SK-N-MC (cell line): ENCODE data around the gene RBM10.

Experiments used
- DNase-seq: peaks from one replicate; pipeline ENCODE4 v3.0.0-alpha.2; 2011; ENCODE audit warnings: low read depth, low spot score
- H3K27ac ChIP-seq: fragments of 200-600 bp; sonication (generic); 2 replicates; pipeline ENCODE4 v1.5.1; 2016; ENCODE audit warnings: mixed run types
- H3K36me3 ChIP-seq: fragments of 200-600 bp; sonication (generic); 2 replicates; pipeline ENCODE4 v1.6.1; 2017; ENCODE audit warnings: antibody characterized with exemption, low read length, mixed read lengths; ENCODE audit not compliant: insufficient read depth
- H3K4me3 ChIP-seq: fragments of 200-600 bp; sonication (generic); 2 replicates; pipeline ENCODE4 v1.5.1; 2016
- H3K9ac ChIP-seq: fragments of 200-600 bp; sonication (generic); 2 replicates; pipeline ENCODE4 v1.8.0; 2017; ENCODE audit warnings: mixed run types, mixed read lengths; ENCODE audit not compliant: insufficient read length
- H3K9me3 ChIP-seq: fragments of 200-600 bp; sonication (generic); 2 replicates; pipeline ENCODE4 v1.6.1; 2017; ENCODE audit warnings: low read depth, mild to moderate bottlenecking, antibody characterized with exemption, low read length, moderate library complexity, mixed read lengths
- EZH2 ChIP-seq: fragments of 200-600 bp; sonication (generic); IDR thresholded peaks from one replicate; pipeline ENCODE4 v1.6.1; 2017; ENCODE audit warnings: antibody characterized with exemption
- FOXP2 ChIP-seq: optimal IDR thresholded peaks from 2 replicates; pipeline ENCODE3; 2011; ENCODE audit warnings: mild to moderate bottlenecking, moderate library complexity; ENCODE audit not compliant: insufficient read depth; ENCODE audit errors: extremely low read length, control extremely low read depth
- POLR2AphosphoS5 ChIP-seq: IDR thresholded peaks from 2 replicates; pipeline ENCODE4 v1.6.1; 2012; ENCODE audit warnings: mild to moderate bottlenecking, low read depth, low read length, borderline replicate concordance

Gene RBM10

DNA sequence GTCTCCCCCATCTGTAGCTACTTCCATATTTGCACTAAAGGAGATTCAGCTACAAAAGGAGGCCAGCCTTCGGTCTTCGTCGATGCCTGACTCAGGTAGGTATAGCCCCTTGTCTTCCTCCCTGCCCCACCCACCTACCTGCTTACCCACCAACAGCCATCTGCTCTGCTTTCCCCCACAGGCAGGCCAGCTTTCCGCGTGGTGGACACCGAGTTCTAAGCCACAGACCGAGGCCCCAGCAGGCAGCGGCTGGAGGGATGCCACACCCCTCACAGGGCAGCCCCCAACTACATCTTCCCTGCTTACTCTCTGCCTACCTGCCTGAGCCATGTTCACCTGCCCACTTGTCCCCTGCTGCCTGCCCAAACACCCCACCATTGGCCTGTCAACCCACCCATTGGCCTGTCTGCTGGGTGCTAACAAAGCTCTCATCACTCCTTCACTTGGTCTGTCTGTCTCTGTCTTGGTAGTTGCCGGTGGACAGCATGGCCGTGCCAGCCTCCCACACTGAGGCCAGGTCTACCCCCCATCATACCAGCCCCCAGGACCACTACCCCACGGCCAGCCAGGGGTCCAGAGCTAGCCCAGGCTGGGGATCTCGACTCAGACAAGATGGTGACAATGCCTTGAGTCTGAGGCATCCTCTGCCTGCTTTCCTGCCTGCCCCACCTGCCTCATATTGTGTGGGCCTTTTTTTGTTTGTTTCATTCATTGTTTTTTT, 83.7 kb downstream of the RBM10 start:
- Histone ChIP-seq H3K36me3 (peaks cover 50% of the 10 kb centered on the region; the same call in 1 of the 2 replicates), H3K9me3 (no peaks in the 10 kb centered on the region), H3K9ac (no peak overlapping the region), H3K4me3 (no peak overlapping the region), H3K27ac (no peak overlapping the region)
- DNase-seq: no peak
- TF ChIP-seq POLR2AphosphoS5 (no peak), EZH2 (no peak), FOXP2 (no peak)

DNA sequence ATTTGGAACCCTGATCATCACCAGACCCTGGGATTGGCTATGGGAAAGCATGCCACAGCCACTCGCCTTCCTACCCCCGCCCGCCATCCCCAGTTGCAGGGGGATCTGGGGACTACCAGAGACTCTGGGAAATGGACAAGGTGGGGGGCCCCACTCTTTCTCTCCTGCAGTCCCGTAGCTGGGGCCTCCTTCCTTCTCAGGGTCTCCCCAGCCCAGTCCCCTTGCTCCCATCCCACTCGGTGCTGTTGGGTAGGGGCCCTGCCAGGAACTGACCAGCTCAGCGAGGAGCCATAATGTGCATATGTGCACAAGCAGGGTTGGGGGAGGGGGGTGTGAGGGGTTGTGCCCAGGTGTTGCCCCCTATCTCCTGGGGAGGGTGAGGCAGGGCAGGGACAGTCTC, 84.4 kb downstream of the RBM10 start:
- Histone ChIP-seq H3K4me3 (no peak overlapping the region), H3K27ac (no peak overlapping the region), H3K9ac (no peak overlapping the region), H3K9me3 (no peaks in the 10 kb centered on the region), H3K36me3 (peaks cover 43% of the 10 kb centered on the region; the same call in 1 of the 2 replicates)
- no peak for DNase-seq
- TF ChIP-seq FOXP2 (no peak), POLR2AphosphoS5 (no peak), EZH2 (no peak)

DNA sequence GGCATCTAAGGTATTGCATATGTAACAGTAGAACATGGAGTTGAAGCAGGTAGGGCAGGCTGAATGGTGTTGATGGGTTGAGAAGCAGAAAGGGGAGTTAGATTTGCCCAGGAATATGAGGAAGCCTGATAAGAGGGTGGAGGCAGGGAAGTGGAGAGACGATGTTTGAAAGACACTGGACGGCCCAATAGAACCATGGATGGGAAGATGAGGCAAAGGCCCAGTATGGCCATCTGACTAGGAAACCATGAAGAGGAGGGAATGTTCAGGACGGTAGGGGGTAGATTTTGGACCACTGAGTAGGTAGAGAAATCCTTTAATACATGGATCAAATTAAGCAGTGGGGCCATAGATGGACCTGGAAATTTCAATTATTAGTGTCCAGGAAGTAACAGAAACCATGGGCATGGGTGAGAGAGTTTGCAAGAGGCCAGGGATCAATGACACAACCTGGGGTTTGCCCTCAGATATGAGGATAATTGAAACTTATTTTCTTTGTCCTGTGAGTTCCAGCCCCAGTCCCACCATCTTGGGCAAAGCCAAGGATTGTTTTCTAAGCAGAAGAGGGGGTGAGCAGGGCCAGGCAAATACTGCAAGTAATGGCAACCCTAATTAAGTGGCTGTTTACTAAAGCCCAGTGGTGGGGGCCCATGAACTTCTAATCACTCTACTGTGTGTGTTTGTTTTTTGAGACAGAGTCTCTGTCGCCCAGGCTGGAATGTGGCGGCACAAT, 85.3 kb downstream of the RBM10 start:
- Histone ChIP-seq H3K36me3 (peaks cover 34% of the 10 kb centered on the region; the same call in 1 of the 2 replicates), H3K27ac (no peak overlapping the region), H3K9me3 (no peaks in the 10 kb centered on the region), H3K9ac (no peak overlapping the region), H3K4me3 (no peak overlapping the region)
- TF ChIP-seq EZH2 (no peak), FOXP2 (no peak), POLR2AphosphoS5 (no peak; the same call in 1 of the 2 replicates)
- no peak for DNase-seq

DNA sequence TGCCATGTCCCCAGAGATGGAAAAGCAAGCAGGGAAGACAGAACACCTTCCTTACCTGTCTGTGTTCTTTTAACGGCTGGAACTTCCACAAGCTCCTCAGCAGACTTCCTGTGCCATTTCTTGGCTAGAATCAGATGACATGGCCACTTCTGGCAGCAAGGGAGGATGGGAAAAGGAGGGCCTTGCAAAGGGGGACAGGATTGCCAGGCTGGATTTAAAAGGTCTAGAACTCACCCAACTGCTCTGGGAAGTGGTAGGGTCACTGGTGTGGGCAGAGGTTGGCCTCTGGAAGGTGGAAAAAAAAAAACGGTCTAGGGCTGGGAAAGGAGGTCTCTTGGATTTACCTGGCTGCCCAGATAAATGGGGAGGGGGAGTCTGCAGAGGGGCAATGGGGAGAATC, 86.1 kb downstream of the RBM10 start:
- peaks cover 25% of the 10 kb centered on the region; the same call in 1 of the 2 replicates for H3K36me3 ChIP-seq
- H3K9me3 ChIP-seq: no peaks in the 10 kb centered on the region
- H3K4me3 ChIP-seq: no peak overlapping the region
- no peak for TF ChIP-seq FOXP2
- no peak for TF ChIP-seq EZH2
- no peak for TF ChIP-seq POLR2AphosphoS5
- no peak for DNase-seq
- H3K9ac ChIP-seq: no peak overlapping the region
- H3K27ac ChIP-seq: no peak overlapping the region

DNA sequence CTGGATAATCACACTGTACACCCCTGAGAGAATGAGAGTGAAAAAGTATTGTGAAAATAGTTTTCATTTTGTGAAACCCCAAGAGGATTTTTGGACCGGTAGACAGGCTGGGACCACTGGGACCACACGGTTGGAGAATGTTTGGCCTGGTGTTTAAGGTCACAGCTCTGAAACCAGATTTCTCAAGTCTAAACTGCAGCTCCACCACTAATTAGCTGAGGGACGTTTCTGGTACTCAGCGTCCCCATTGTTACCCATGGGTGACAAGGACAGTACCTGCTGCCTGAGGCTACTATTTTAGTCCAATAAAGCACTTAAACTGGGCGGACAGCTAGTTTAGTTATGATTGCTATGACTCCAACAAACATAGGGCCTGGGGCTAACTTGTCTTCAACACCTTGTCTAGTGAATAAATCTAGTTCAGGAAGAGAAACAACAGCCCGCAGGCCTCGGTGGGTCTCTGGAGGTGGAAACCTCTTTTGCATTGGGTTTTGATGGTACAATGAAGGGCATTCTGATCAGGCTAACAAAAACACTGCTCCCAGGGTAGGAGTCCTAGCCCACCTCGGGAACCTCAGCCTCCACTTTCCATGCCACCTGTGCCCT, 87.3 kb downstream of the RBM10 start:
- Histone ChIP-seq H3K36me3 (peaks cover 14% of the 10 kb centered on the region; the same call in 1 of the 2 replicates), H3K9ac (peak overlapping the region; percentile 82), H3K9me3 (no peaks in the 10 kb centered on the region), H3K4me3 (peak overlapping the region; percentile 87), H3K27ac (peak overlapping the region; percentile 92)
- DNase-seq: no peak
- TF ChIP-seq FOXP2 (no peak), POLR2AphosphoS5 (no peak)

DNA sequence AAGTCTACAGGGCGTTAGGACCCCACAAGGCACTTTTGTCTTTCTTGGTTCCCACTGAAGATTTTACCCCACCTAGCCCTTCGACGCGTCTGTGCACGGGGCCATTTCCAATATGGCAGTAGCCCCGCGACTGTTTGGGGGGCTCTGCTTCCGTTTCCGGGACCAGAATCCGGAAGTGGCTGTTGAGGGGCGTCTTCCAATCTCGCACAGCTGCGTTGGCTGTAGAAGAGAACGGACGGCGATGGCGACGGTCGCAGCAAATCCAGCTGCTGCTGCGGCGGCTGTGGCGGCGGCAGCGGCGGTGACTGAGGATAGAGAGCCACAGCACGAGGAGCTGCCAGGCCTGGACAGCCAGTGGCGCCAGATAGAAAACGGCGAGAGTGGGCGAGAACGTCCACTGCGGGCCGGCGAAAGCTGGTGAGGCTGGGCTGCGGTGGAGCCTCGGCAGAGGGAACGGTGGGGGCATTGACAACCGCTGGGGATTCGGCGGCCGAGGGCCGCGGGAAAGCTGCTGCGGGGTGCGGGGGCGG, 87.8 kb downstream of the RBM10 start, which contains the start of gene USP11:
USP11 (plus strand) TSS at position 207 of the 530 bp plus-strand sequence; CDS start at position 242, 35 bp downstream.
- H3K9ac ChIP-seq: peak within 1 kb of the TSS; percentile 98
- DNase-seq: no peak
- peak within 1 kb of the TSS; percentile 87 for H3K4me3 ChIP-seq
- TF ChIP-seq FOXP2 (no peak), EZH2 (no peak), POLR2AphosphoS5 (no peak; the same call in none of the 2 replicates)
- peak within 1 kb of the TSS; percentile 92 for H3K27ac ChIP-seq
- peaks cover 13% of the 10 kb centered on the region; the same call in 1 of the 2 replicates for H3K36me3 ChIP-seq
- H3K9me3 ChIP-seq: no peaks in the 10 kb centered on the region

DNA sequence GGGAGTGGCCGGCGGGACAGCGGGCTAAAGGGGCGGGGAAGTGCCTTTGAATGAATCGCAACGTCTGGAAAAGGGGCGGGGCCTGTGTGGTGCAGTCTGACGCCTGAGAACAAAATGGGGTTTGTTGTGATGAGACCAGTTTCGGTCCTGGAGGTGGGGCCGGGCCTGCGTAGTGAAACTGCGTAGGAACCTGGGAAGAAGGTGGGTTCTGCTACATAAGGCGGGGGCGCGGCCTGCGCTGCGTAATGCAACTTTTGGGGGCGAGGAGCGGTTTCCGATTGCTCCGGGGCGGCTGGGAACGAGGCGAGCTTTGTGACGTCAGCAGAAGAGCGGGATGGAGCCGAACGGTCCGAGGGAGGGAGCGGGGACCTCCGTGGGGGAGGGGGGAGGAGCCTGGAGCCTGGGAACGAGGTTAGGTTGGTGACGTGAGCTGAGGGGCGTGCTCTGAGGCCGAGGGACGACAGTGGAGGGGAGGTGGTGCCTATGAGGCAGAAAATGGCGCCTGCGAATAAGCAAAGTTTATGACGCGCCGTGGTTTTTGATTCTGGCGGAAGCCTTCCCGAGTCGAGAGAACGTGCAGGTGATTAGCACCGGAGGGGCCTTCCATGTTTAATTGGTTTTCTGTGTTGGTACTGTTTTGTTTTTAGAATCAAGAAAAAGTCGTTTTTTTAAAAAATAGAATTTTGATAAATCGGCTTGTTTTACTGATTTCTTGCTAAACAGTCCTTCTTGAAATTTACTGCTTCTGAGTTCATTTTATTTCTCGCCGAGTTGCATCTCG, 88.5 kb downstream of the RBM10 start:
- TF ChIP-seq EZH2: no peak
- 0 out of 2 replicates have a peak, but pooled peaks have one; percentile 19 for TF ChIP-seq POLR2AphosphoS5
- peak; percentile 14 for TF ChIP-seq FOXP2
- H3K9me3 ChIP-seq: no peaks in the 10 kb centered on the region
- peak overlapping the region; percentile 92 for H3K27ac ChIP-seq
- peak overlapping the region; percentile 87 for H3K4me3 ChIP-seq
- peak overlapping the region; percentile 98 for H3K9ac ChIP-seq
- peaks cover 9% of the 10 kb centered on the region; the same call in 1 of the 2 replicates for H3K36me3 ChIP-seq
- DNase-seq: peak; percentile 80

DNA sequence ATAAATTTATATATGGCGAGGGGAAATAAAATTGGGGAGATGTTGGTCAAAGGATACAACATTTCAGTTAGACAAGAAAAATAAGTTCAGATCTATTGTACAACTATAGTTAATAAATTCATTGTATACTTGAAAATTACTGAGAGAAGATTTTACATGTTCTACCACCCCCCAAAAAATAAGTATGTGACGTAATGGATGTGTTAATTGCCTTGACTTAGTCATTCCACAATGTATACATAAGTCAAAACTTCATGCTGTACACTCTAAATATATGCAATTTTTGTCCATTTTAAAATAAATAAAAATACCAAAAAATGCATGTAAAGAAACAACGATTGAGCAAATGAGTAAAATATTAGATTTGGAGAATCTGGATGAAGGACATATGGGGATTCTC, 89.6 kb downstream of the RBM10 start:
- Histone ChIP-seq H3K36me3 (peaks cover 8% of the 10 kb centered on the region; the same call in 1 of the 2 replicates), H3K27ac (peak overlapping the region; percentile 92; the same call in 1 of the 2 replicates), H3K9me3 (no peaks in the 10 kb centered on the region), H3K9ac (peak overlapping the region; percentile 98), H3K4me3 (peak overlapping the region; percentile 87)
- no peak for TF ChIP-seq POLR2AphosphoS5
- no peak for TF ChIP-seq FOXP2
- DNase-seq: no peak
